HL-60 (cell line): ENCODE data around the gene CHSY3.

Source experiments
- DNase-seq, 2 experiments: peaks; one replicate each; pipeline ENCODE4 v3.0.0-alpha.2; 2010 to 2020; ENCODE audit warnings: low read depth in 1 of 2, low spot score in 1 of 2
- H3K27ac ChIP-seq: fragments of 250-450 bp; sonication (Bioruptor Pico); replicated peaks from 2 replicates; pipeline ENCODE4 v1.5.1; 2020; ENCODE audit warnings: mild to moderate bottlenecking, moderate library complexity
- H3K27me3 ChIP-seq: fragments of 250-450 bp; sonication (Bioruptor Pico); 2 replicates; pipeline ENCODE4 v1.5.1; 2021; ENCODE audit warnings: mild to moderate bottlenecking, moderate library complexity; ENCODE audit not compliant: insufficient read depth, poor library complexity, severe bottlenecking
- H3K4me3 ChIP-seq: replicated peaks from 2 replicates; pipeline ENCODE4 v1.5.1; 2011; ENCODE audit warnings: mild to moderate bottlenecking, control low read depth, low read length; ENCODE audit not compliant: insufficient read depth
- CTCF ChIP-seq: IDR thresholded peaks from one replicate; pipeline ENCODE4 v1.5.1; 2011; ENCODE audit warnings: low read length, control low read depth, inconsistent platforms; ENCODE audit not compliant: insufficient read depth
- GABPA ChIP-seq: IDR thresholded peaks from 2 replicates; pipeline ENCODE4 v1.6.1; 2012; ENCODE audit warnings: low read depth
- POLR2AphosphoS5 ChIP-seq: IDR thresholded peaks from 2 replicates; pipeline ENCODE4 v1.6.1; 2012; ENCODE audit warnings: low read depth
- REST ChIP-seq: IDR thresholded peaks from 2 replicates; pipeline ENCODE4 v1.6.1; 2012; ENCODE audit warnings: low read depth; ENCODE audit not compliant: insufficient replicate concordance
- SPI1 ChIP-seq: IDR thresholded peaks from 2 replicates; pipeline ENCODE4 v1.6.1; 2012; ENCODE audit warnings: low read depth, mild to moderate bottlenecking, borderline replicate concordance

The CHSY3 gene

GRCh38 chr5:130002183-130002582, 97.9 kb downstream of the CHSY3 start:
- no peak for TF ChIP-seq CTCF
- no peak for TF ChIP-seq SPI1
- no peak for TF ChIP-seq POLR2AphosphoS5
- no peak for TF ChIP-seq GABPA
- no peak for TF ChIP-seq REST
- Histone ChIP-seq H3K4me3 (no peak overlapping the region), H3K27me3 (no peaks in the 10 kb centered on the region), H3K27ac (no peak overlapping the region)
- no peak for DNase-seq

- Histone ChIP-seq H3K27ac (no peak overlapping the region), H3K4me3 (no peak overlapping the region), H3K27me3 (no peaks in the 10 kb centered on the region)
- no peak for DNase-seq
- TF ChIP-seq GABPA (no peak), REST (no peak), SPI1 (no peak), CTCF (no peak), POLR2AphosphoS5 (no peak)
Measured at GRCh38 chr5:130002876-130003275, 98.6 kb downstream of the CHSY3 start.

- no peaks in the 10 kb centered on the region for H3K27me3 ChIP-seq
- H3K27ac ChIP-seq, result no peak overlapping the region
- H3K4me3 ChIP-seq, result no peak overlapping the region
- TF ChIP-seq CTCF, result no peak
- TF ChIP-seq POLR2AphosphoS5, result no peak
- TF ChIP-seq GABPA, result no peak
- no peak for TF ChIP-seq REST
- no peak for TF ChIP-seq SPI1
- no peak for DNase-seq
Measured at GRCh38 chr5:130011986-130012385, 107.7 kb downstream of the CHSY3 start.
